Liver (tissue), 3 donors: Measurements from ENCODE around the gene CSTF2T.

Experiments used
- ATF3 ChIP-seq: IDR thresholded peaks from 2 replicates; pipeline ENCODE4 v1.6.1; 2016; ENCODE audit warnings: antibody characterized with exemption
- CTCF ChIP-seq: fragments of 150-350 bp; IDR thresholded peaks from 2 replicates; pipeline ENCODE4 v1.5.1; 2017; ENCODE audit warnings: improper control_type of control experiment, low read depth, low read length; ENCODE audit not compliant: missing input control
- EGR1 ChIP-seq, 2 donors: IDR thresholded peaks; 2 replicates each; pipeline ENCODE4 v1.6.1; 2016 to 2018; ENCODE audit warnings: antibody characterized with exemption in 2 of 2, low read depth in 2 of 2
- FOXA1 ChIP-seq: IDR thresholded peaks from 2 replicates; pipeline ENCODE4 v1.6.1; 2016; ENCODE audit warnings: antibody characterized with exemption
- GABPA ChIP-seq, 2 donors: IDR thresholded peaks in 1 of 2; conservative IDR thresholded peaks in 1 of 2; 2 replicates each; pipeline ENCODE4 v1.6.1; 2016; ENCODE audit warnings: antibody characterized with exemption in 2 of 2, mild to moderate bottlenecking in 1 of 2, moderate library complexity in 1 of 2
- HNF4A ChIP-seq, 2 donors: conservative IDR thresholded peaks; 2 replicates each; pipeline ENCODE4 v1.6.1; 2016; ENCODE audit warnings: antibody characterized with exemption in 2 of 2, mild to moderate bottlenecking in 2 of 2
- JUND ChIP-seq, 2 donors: IDR thresholded peaks; 2 replicates each; pipeline ENCODE4 v1.6.1; 2016; ENCODE audit warnings: antibody characterized with exemption in 2 of 2
- MAX ChIP-seq: IDR thresholded peaks from 2 replicates; pipeline ENCODE4 v1.6.1; 2016; ENCODE audit warnings: antibody characterized with exemption
- RAD21 ChIP-seq, 2 donors: IDR thresholded peaks; 2 replicates each; pipeline ENCODE4 v1.6.1; 2016; ENCODE audit warnings: antibody characterized with exemption in 2 of 2, mild to moderate bottlenecking in 2 of 2
- REST ChIP-seq: IDR thresholded peaks from 2 replicates; pipeline ENCODE4 v1.6.1; 2016; ENCODE audit warnings: antibody characterized with exemption, mild to moderate bottlenecking
- TF ChIP-seq, protein P1 (sequence below): IDR thresholded peaks from 2 replicates; pipeline ENCODE4 v1.6.1; 2016; ENCODE audit warnings: antibody characterized with exemption
- donor health status: healthy.
- donor health status: healthy.

DNA sequence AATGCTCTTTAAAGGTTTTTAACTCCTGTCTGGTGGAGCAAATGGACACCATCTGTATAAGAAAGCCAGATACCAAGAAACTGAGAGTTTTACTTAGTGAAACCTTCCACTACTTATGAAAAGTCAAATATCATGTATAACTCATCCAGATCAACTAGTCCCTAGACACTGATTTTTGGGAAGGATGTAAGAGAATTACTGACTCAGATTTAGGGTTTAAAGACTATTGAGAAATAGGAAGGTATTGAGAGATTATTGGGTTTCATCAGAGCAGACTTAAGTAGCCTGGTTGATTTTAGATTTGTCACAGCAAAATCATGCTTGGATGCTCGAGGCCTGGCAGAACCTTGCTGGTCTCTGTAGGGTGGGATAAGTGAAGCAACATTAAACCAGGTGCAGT is 3.1 kb downstream of the CSTF2T start:
- TF ChIP-seq CTCF, result no peak
- no peak for TF ChIP-seq REST
- TF ChIP-seq GABPA (IDR thresholded peaks at IDR 0.05 in 1 of 2, conservative IDR thresholded peaks at IDR 0.05 in 1 of 2), result no peak
- TF ChIP-seq HNF4A (conservative IDR thresholded peaks at IDR 0.05), result no peak
- no peak for TF ChIP-seq MAX
- no peak for TF ChIP-seq RAD21 (IDR thresholded peaks at IDR 0.05)
- no peak for TF ChIP-seq JUND (IDR thresholded peaks at IDR 0.05)
- TF ChIP-seq ATF3, result no peak
- TF ChIP-seq EGR1 (IDR thresholded peaks at IDR 0.05; ENCODE audit: low read depth in 2 of 2), result no peak
- no peak for TF ChIP-seq FOXA1
- TF ChIP-seq, protein P1, sequence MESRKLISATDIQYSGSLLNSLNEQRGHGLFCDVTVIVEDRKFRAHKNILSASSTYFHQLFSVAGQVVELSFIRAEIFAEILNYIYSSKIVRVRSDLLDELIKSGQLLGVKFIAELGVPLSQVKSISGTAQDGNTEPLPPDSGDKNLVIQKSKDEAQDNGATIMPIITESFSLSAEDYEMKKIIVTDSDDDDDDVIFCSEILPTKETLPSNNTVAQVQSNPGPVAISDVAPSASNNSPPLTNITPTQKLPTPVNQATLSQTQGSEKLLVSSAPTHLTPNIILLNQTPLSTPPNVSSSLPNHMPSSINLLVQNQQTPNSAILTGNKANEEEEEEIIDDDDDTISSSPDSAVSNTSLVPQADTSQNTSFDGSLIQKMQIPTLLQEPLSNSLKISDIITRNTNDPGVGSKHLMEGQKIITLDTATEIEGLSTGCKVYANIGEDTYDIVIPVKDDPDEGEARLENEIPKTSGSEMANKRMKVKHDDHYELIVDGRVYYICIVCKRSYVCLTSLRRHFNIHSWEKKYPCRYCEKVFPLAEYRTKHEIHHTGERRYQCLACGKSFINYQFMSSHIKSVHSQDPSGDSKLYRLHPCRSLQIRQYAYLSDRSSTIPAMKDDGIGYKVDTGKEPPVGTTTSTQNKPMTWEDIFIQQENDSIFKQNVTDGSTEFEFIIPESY, result no peak
